GM13977 (cell line): ENCODE measurements around the gene ITGA11.

Experiments used
- DNase-seq: peaks from one replicate; pipeline ENCODE4 v3.0.0; 2012; ENCODE audit warnings: low spot score
- in situ Hi-C: fragments of 300-500 bp; cut with MboI; formaldehyde crosslinking; loops from one replicate; pipeline ENCODE4 v1.12.0; 2022; ENCODE audit warnings: low sequenced_read_pairs, low pct_unique_long_range_greater_than_20kb, mixed read lengths, inconsistent platforms; ENCODE audit not compliant: unreplicated experiment
- TF ChIP-seq, protein P1 (sequence below): IDR thresholded peaks from 2 replicates; pipeline ENCODE4 v1.5.1; 2012; ENCODE audit warnings: mild to moderate bottlenecking, control low read depth; ENCODE audit not compliant: insufficient read depth; ENCODE audit errors: extremely low read depth, missing control alignments

Gene ITGA11

DNA sequence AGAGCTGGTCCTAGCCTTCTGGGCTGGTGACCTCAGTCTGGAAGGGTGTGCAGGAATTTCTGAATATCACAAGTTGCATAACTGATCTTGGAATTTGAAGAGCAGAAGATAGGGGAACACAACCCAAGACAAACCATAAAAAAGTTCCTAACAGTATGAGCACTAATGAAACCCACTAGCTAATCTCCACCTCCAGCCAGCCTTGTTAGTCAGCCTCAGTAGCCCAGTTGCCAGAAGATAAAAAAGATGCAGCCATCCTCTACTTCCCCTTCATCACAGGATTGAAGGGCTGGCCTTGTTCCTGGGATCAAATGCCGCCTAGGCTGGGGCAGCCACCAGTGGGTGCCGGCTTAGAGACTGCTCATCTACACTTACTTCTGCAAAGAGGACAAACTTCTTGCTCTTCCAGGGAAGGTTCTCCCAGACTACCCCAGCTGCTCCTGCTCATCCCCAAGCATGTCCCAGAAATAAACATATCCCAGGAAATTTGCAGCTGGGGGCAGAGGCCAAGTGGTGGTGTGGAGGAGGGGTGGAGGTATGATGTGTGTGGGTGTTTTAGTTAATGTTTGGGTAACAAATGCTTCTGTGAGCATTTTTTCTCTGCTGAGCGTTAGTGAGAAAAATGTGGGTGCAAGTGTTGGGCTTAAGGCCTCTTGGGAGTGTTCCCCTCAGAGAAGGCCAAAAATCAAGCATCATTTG lies 9.2 kb upstream of the ITGA11 start:
- no peak for DNase-seq
- in situ Hi-C loops: no loop called here
- TF ChIP-seq, protein P1, sequence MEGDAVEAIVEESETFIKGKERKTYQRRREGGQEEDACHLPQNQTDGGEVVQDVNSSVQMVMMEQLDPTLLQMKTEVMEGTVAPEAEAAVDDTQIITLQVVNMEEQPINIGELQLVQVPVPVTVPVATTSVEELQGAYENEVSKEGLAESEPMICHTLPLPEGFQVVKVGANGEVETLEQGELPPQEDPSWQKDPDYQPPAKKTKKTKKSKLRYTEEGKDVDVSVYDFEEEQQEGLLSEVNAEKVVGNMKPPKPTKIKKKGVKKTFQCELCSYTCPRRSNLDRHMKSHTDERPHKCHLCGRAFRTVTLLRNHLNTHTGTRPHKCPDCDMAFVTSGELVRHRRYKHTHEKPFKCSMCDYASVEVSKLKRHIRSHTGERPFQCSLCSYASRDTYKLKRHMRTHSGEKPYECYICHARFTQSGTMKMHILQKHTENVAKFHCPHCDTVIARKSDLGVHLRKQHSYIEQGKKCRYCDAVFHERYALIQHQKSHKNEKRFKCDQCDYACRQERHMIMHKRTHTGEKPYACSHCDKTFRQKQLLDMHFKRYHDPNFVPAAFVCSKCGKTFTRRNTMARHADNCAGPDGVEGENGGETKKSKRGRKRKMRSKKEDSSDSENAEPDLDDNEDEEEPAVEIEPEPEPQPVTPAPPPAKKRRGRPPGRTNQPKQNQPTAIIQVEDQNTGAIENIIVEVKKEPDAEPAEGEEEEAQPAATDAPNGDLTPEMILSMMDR: no peak

DNA sequence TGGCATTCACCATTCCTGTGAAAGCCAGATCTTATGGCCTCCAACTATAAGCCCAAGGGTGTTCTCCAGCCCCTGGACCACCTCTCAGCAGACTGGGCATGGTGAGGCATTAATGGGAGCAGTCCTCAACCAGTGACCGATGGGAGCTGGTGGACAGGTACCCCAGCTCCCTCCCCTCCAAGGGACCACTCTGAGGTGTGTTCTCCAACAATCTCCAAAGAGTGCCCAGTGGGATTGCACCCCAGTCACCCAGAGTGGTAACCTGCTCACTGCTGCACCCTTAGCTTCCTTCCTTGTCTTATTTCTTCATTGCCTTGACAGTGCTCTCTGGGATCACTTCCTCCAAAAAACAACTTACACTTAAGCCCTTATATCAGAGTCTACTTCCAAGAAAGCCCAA lies 8.2 kb upstream of the ITGA11 start:
- TF ChIP-seq, protein P1: no peak
- DNase-seq: no peak
- in situ Hi-C loops: no loop called here

DNA sequence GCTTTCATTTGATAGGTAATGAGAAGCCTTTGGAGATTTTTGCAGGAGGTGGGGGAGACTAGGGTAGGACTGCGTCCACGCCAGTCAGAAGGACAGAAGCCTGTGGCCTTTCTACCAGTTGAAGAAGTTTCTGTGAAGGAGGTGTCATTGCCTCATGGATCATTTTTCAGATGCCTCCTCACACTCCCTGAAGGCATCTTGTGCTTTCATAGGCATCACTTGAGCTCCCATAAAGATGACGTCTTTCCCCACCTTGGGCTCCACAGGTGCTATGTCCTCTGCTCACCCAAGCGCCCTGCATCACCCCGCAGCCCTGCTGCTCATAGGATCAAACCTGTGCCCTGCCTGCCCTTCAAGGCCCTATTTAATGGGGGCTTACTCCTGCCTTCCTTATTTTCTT lies 7.5 kb upstream of the ITGA11 start:
- DNase-seq: no peak
- TF ChIP-seq, protein P1: no peak
- in situ Hi-C loops: no loop called here

DNA sequence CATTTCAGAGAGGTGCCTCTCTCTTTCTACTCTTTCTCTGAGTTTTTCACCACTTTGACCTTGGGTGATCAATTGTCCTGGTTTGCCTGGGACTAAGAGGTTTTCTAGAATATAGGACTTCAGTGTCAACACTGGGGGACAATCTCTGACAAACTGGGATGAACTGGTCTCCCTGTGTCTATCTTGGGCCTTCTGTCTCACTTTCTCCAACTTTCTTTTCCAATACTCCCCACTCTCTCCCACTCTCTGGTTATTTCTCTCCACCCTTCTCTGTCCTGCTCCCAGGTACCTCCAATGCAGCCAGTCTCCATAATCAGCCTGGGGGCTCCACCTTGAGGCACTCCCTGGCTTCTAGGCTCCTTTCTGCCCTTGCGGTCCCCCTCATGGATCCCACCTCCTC lies 4.7 kb upstream of the ITGA11 start:
- TF ChIP-seq, protein P1: no peak
- in situ Hi-C loops: no loop called here
- no peak for DNase-seq

DNA sequence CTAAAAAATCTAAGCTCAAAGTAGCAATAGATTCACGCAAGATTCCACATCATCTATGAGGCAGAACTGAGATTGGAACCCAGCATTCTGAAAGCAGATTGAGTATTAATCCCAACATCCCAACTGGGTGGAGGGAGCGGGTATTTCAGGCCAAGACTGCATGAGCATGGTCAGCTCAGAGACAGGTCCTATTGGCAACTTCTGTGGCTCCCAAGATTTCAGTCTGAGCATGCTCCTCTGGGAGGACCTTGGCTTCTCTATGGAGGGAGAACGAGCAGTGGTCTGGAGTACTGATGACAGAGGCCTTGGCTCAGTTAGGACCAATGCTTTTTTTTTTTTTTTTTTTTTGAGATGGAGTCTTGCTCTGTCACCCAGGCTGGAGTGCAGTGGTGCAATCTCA lies 4.0 kb upstream of the ITGA11 start:
- in situ Hi-C loops: no loop called here
- TF ChIP-seq, protein P1: no peak
- DNase-seq: no peak

DNA sequence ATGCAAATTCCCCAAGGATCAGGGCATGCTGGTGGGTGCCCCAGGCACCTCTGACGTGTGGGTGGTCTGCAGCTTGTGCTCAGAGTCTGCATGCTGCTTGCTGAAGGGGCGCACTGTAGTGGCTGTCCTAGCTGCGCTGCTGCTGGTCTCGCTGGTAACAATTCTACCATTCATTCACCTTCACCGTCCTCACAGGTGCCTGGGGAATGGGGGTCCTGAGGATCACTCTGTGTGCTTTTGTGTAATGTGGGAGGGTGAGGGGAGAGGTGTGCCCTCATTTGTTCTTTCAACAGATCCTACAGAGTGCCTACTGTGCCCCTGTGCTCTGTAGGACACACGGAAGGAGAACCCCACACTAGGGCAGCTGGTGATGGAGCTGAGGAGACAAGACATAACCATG lies 2.1 kb upstream of the ITGA11 start:
- TF ChIP-seq, protein P1: no peak

More for the DNA sequence above, 2.1 kb upstream of the ITGA11 start:
- in situ Hi-C loops: no loop called here
- DNase-seq: no peak
